IMR-90 (cell line): ENCODE measurements around the gene THEMIS2. TPM values are rescaled to one million over a fixed set of nuclear protein-coding genes. Genes with fewer than 3 reads are reported as not detected.

ENCODE experiments used
- ATAC-seq: fragments of 200-7000 bp; cut with Tn5 transposase; 2 replicates; pipeline ENCODE4 v1.9.1; 2020; ENCODE audit warnings: low read depth, mild to moderate bottlenecking, moderate library complexity
- BruUV-seq: library from RNA; stranded (reverse); fragments of 400-500 nt; replicated peaks from 2 replicates; lab custom pipeline; 2021; lab: Mats Ljungman, UMichigan
- CTCF ChIA-PET: fragments of 300-600 bp; formaldehyde crosslinking; extraction: SDS; loops from one replicate; lab custom pipeline; 2021; ENCODE audit warnings: antibody characterized with exemption; lab: Yijun Ruan, JAX
- POLR2A ChIA-PET: fragments of 300-600 bp; sonication (Branson Sonifier 250); formaldehyde crosslinking; loops from one replicate; lab custom pipeline; 2022; ENCODE audit warnings: antibody characterized with exemption; ENCODE audit not compliant: unreplicated experiment; lab: Charles Lee
- DNase-seq: peaks from one replicate; pipeline ENCODE4 v3.0.0; 2013
- H2AFZ ChIP-seq: replicated peaks from 2 replicates; pipeline ENCODE3; 2013; ENCODE audit warnings: low read length, mild to moderate bottlenecking; ENCODE audit not compliant: poor library complexity
- H2AK5ac ChIP-seq: 2 replicates; pipeline ENCODE4 v1.6.1; 2013; ENCODE audit warnings: low read depth, low read length, inconsistent platforms
- H2AK9ac ChIP-seq: replicated peaks from 2 replicates; pipeline ENCODE3; 2013; ENCODE audit warnings: mild to moderate bottlenecking, low read depth, low read length, moderate library complexity; ENCODE audit not compliant: poor library complexity
- H2BK120ac ChIP-seq: 2 replicates; pipeline ENCODE4 v1.6.1; 2013; ENCODE audit warnings: low read depth, low read length, inconsistent platforms
- H2BK15ac ChIP-seq: 3 replicates; pipeline ENCODE4 v1.6.1; 2013; ENCODE audit warnings: low read depth, low read length, inconsistent platforms
- H2BK20ac ChIP-seq: 2 replicates; pipeline ENCODE4 v1.6.1; 2013; ENCODE audit warnings: low read depth, mild to moderate bottlenecking, inconsistent platforms, low read length, moderate library complexity
- H2BK5ac ChIP-seq: 2 replicates; pipeline ENCODE4 v1.6.1; 2013; ENCODE audit warnings: mild to moderate bottlenecking, low read depth, low read length, inconsistent platforms; ENCODE audit not compliant: poor library complexity, severe bottlenecking
- H3K14ac ChIP-seq: replicated peaks from 2 replicates; pipeline ENCODE4 v1.6.1; 2013; ENCODE audit warnings: low read depth, low read length, inconsistent platforms
- H3K18ac ChIP-seq: 2 replicates; pipeline ENCODE4 v1.6.1; 2013; ENCODE audit warnings: low read depth, low read length, control low read depth
- H3K23ac ChIP-seq: 2 replicates; pipeline ENCODE4 v1.6.1; 2013; ENCODE audit warnings: low read depth, low read length, inconsistent platforms
- H3K27ac ChIP-seq: 2 replicates; pipeline ENCODE4 v1.5.1; 2013; ENCODE audit warnings: mild to moderate bottlenecking, control low read depth, low read length; ENCODE audit not compliant: insufficient read depth
- H3K27me3 ChIP-seq: 2 replicates; pipeline ENCODE4 v1.6.1; 2013; ENCODE audit warnings: low read length; ENCODE audit not compliant: control insufficient read depth, insufficient read depth
- H3K36me3 ChIP-seq: 2 replicates; pipeline ENCODE4 v1.6.1; 2013; ENCODE audit warnings: low read length, mixed read lengths; ENCODE audit not compliant: control insufficient read depth, insufficient read depth
- H3K4ac ChIP-seq: 2 replicates; pipeline ENCODE4 v1.6.1; 2013; ENCODE audit warnings: low read depth, low read length, inconsistent platforms
- H3K4me1 ChIP-seq: 2 replicates; pipeline ENCODE4 v1.6.1; 2013; ENCODE audit warnings: low read length, mixed read lengths; ENCODE audit not compliant: control insufficient read depth, insufficient read depth
- H3K4me2 ChIP-seq: 2 replicates; pipeline ENCODE4 v1.6.1; 2013; ENCODE audit warnings: low read depth, mild to moderate bottlenecking, control low read depth, low read length, moderate library complexity
- H3K4me3 ChIP-seq: 2 replicates; pipeline ENCODE4 v1.5.1; 2013; ENCODE audit warnings: low read depth, mild to moderate bottlenecking, control low read depth, low read length, moderate library complexity; ENCODE audit not compliant: insufficient read depth
- H3K56ac ChIP-seq: 2 replicates; pipeline ENCODE4 v1.6.1; 2013; ENCODE audit warnings: low read length, inconsistent platforms; ENCODE audit not compliant: insufficient read depth; ENCODE audit errors: extremely low read depth
- H3K79me1 ChIP-seq, 2 experiments: 2 replicates each; pipeline ENCODE4 v1.6.1; 2013; ENCODE audit warnings: low read length in 2 of 2, inconsistent platforms in 1 of 2, low read depth in 1 of 2
- H3K9ac ChIP-seq: 2 replicates; pipeline ENCODE4 v1.6.1; 2013; ENCODE audit warnings: low read depth, low read length, control low read depth
- H3K9me1 ChIP-seq: 2 replicates; pipeline ENCODE4 v1.6.1; 2013; ENCODE audit warnings: low read length, inconsistent platforms; ENCODE audit not compliant: insufficient read depth
- H3K9me3 ChIP-seq: 2 replicates; pipeline ENCODE4 v1.6.1; 2013; ENCODE audit warnings: low read length; ENCODE audit not compliant: control insufficient read depth, insufficient read depth
- H4K20me1 ChIP-seq: 2 replicates; pipeline ENCODE4 v1.6.1; 2013; ENCODE audit warnings: low read length, inconsistent platforms; ENCODE audit not compliant: insufficient read depth
- H4K5ac ChIP-seq: 2 replicates; pipeline ENCODE4 v1.6.1; 2013; ENCODE audit warnings: mild to moderate bottlenecking, low read depth, low read length, control low read depth
- H4K8ac ChIP-seq, 2 experiments: 2 replicates each; pipeline ENCODE4 v1.6.1; 2013; ENCODE audit warnings: low read depth in 2 of 2, low read length in 2 of 2, control low read depth in 1 of 2, inconsistent platforms in 1 of 2
- H4K91ac ChIP-seq: 2 replicates; pipeline ENCODE4 v1.6.1; 2013; ENCODE audit warnings: low read depth, low read length, inconsistent platforms; ENCODE audit not compliant: insufficient read depth
- BHLHE40 ChIP-seq: fragments of 150-350 bp; IDR thresholded peaks from 2 replicates; pipeline ENCODE4 v1.6.1; 2016; ENCODE audit warnings: mild to moderate bottlenecking, low read depth, low read length
- CEBPB ChIP-seq: IDR thresholded peaks from 2 replicates; pipeline ENCODE4 v1.6.1; 2012; ENCODE audit warnings: low read depth, low read length, improper control_type of control experiment
- CHD1 ChIP-seq: IDR thresholded peaks from 2 replicates; pipeline ENCODE4 v1.6.1; 2012; ENCODE audit warnings: low read depth, low read length, improper control_type of control experiment
- CTCF ChIP-seq: conservative IDR thresholded peaks from 2 replicates; pipeline ENCODE4 v1.5.1; 2012; ENCODE audit warnings: mild to moderate bottlenecking, low read depth, low read length, improper control_type of control experiment
- FOS ChIP-seq: fragments of 150-350 bp; IDR thresholded peaks from 2 replicates; pipeline ENCODE4 v1.6.1; 2016; ENCODE audit warnings: low read depth, low read length
- MAFK ChIP-seq: IDR thresholded peaks from 2 replicates; pipeline ENCODE4 v1.6.1; 2012; ENCODE audit warnings: low read depth, low read length, improper control_type of control experiment
- MAZ ChIP-seq: IDR thresholded peaks from 2 replicates; pipeline ENCODE4 v1.6.1; 2012; ENCODE audit warnings: low read depth, mild to moderate bottlenecking, low read length, improper control_type of control experiment, moderate library complexity, borderline replicate concordance
- MXI1 ChIP-seq: IDR thresholded peaks from 2 replicates; pipeline ENCODE4 v1.6.1; 2012; ENCODE audit warnings: low read depth, mild to moderate bottlenecking, low read length, moderate library complexity, borderline replicate concordance
- NFE2L2 ChIP-seq: fragments of 150-350 bp; IDR thresholded peaks from 2 replicates; pipeline ENCODE4 v1.6.1; 2016; ENCODE audit warnings: low read depth, mild to moderate bottlenecking, low read length
- RAD21 ChIP-seq: IDR thresholded peaks from 2 replicates; pipeline ENCODE4 v1.6.1; 2012; ENCODE audit warnings: low read length, improper control_type of control experiment
- RCOR1 ChIP-seq: IDR thresholded peaks from 2 replicates; pipeline ENCODE4 v1.6.1; 2012; ENCODE audit warnings: mild to moderate bottlenecking, low read length, improper control_type of control experiment; ENCODE audit not compliant: insufficient replicate concordance
- SMC3 ChIP-seq: fragments of 150-350 bp; IDR thresholded peaks from 2 replicates; pipeline ENCODE4 v1.6.1; 2016; ENCODE audit warnings: low read depth, mild to moderate bottlenecking, antibody characterized with exemption, low read length, moderate library complexity
- USF2 ChIP-seq: fragments of 150-350 bp; IDR thresholded peaks from 2 replicates; pipeline ENCODE4 v1.6.1; 2017; ENCODE audit warnings: mild to moderate bottlenecking, antibody characterized with exemption, low read length, low read depth
- WGBS, 2 experiments: methylation state at CpG; one replicate each; pipeline versions ENCODE4 v1.1.5 to v1.1.7; 2013; ENCODE audit warnings: missing lambda C conversion rate in 2 of 2; ENCODE audit not compliant: insufficient read length in 1 of 2; ENCODE audit errors: extremely low coverage in 2 of 2; 5-methylcytosine and 5-hydroxymethylcytosine counted together
- dilution Hi-C: fragments of 300-500 bp; cut with HindIII; formaldehyde crosslinking; loops from one replicate; pipeline ENCODE4 v1.14.3; 2018; ENCODE audit warnings: low sequenced_read_pairs; ENCODE audit not compliant: unreplicated experiment
- in situ Hi-C: fragments of 300-500 bp; cut with MboI; formaldehyde crosslinking; loops from 3 replicates; pipeline ENCODE4 v1.14.3; 2019; ENCODE audit warnings: low sequenced_read_pairs, inconsistent platforms, mixed read lengths
- intact Hi-C: fragments of 100-400 bp; cut with micrococcal nuclease; formaldehyde crosslinking; loops from 2 replicates; pipeline ENCODE4 v1.10.0; 2022
- polyA plus RNA-seq, 3 experiments: library from polyadenylated mRNA; depleted of rRNA; stranded (reverse); fragments of >200 nt; gene quantifications; 2 replicates each; pipeline ENCODE4 v1.2.3, GENCODE V29; 2012; ENCODE audit warnings: low replicate concordance in 1 of 3
- total RNA-seq: library from RNA; depleted of rRNA; stranded (reverse); fragments of >200 nt; gene quantifications from 2 replicates; pipeline ENCODE4 v1.2.3, GENCODE V29; 2012
- TF ChIP-seq, protein P1 (sequence below): fragments of 150-350 bp; IDR thresholded peaks from 2 replicates; pipeline ENCODE4 v1.6.1; 2016; ENCODE audit warnings: low read depth, mild to moderate bottlenecking, low read length, moderate library complexity, borderline replicate concordance

THEMIS2 gene
- total and polyA plus RNA-seq, 2 of the 4 experiments (the other 2 are of a cell fraction) = 4.5 to 5.0 TPM

DNA sequence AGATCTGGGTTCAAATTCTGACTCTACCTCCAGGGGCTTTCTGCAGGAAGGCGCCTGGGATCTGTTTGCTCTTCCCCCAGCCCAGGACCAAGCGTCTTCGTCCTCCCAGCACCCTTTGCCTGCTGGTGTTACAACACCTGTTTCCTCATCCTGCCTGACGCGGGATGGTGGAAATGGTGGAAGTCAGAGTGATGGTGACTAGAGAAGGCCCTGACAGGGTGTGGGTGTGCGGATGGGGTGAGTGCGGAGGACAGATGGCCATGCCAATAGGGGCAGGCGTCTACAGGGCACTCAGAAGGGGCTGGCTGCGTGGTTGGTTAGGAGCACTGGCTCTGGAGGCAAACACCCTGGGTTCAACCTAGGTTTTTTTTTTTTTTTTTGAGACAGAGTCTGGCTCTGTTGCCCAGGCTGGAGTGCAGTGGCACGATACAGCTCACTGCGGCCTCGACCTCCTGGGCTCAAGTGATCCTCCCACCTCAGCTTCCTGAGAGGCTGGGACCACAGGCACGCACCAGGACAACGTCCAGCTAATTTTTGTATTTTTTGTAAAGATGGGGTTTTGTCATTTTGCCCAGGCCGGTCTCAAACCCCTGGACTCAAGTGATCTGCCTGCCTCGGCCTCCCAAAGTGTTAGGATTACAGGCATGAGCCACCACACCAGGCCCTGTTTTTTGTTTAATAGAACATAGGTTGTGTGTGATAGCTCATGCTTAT, 1.5 kb downstream of the THEMIS2 start:
- Histone ChIP-seq H2AK9ac (peak overlapping the region; percentile 9), H2BK15ac (no peak overlapping the region; the same call in 2 of the 3 replicates), H3K23ac (no peak overlapping the region), H3K14ac (no peak overlapping the region), H4K91ac (no peak overlapping the region), H3K36me3 (peaks cover 2% of the 10 kb centered on the region; the same call in 1 of the 2 replicates), H3K27me3 (no peaks in the 10 kb centered on the region), H2BK5ac (no peak overlapping the region), H3K56ac (no peak overlapping the region), H3K4me2 (no peak overlapping the region; the same call in 1 of the 2 replicates), H3K4me1 (peaks cover 9% of the 10 kb centered on the region), H2BK120ac (peak overlapping the region; percentile 22; the same call in 1 of the 2 replicates), H2AFZ (peak overlapping the region; percentile 72), H4K8ac (no peak overlapping the region), H3K27ac (no peak overlapping the region), H2BK20ac (no peak overlapping the region), H3K4me3 (no peak overlapping the region), H3K18ac (no peak overlapping the region), H4K20me1 (peaks cover 3% of the 10 kb centered on the region), H3K9me1 (peaks cover 17% of the 10 kb centered on the region), H3K4ac (0 out of 2 replicates have a peak overlapping the region, but pooled peaks have one; percentile 40), H2AK5ac (peak overlapping the region; percentile 62; the same call in 1 of the 2 replicates), H3K79me1 (peaks cover 0 to 6% of the 10 kb centered on the region in 2 experiments; a peak in 1 of 4 replicates), H3K9ac (no peak overlapping the region), H4K5ac (no peak overlapping the region), H3K9me3 (no peaks in the 10 kb centered on the region)
- ATAC-seq (no peak), DNase-seq (no peak)
- intact Hi-C loops = no loop called here
- in situ Hi-C loops = loop anchor here (25.0 kb wide), 1 partner anchor 338 kb away; no protein-coding TSS in a partner anchor
- dilution Hi-C loops = no loop called here
- POLR2A ChIA-PET = no interaction called here
- CTCF ChIA-PET = no interaction called here
- no TSS peak for BruUV-seq
- no CpG with 5 or more reads among the region's 16 CpGs for WGBS, 2 experiments
- TF ChIP-seq SMC3 = no peak
- no peak for TF ChIP-seq MAFK
- TF ChIP-seq, protein P1, sequence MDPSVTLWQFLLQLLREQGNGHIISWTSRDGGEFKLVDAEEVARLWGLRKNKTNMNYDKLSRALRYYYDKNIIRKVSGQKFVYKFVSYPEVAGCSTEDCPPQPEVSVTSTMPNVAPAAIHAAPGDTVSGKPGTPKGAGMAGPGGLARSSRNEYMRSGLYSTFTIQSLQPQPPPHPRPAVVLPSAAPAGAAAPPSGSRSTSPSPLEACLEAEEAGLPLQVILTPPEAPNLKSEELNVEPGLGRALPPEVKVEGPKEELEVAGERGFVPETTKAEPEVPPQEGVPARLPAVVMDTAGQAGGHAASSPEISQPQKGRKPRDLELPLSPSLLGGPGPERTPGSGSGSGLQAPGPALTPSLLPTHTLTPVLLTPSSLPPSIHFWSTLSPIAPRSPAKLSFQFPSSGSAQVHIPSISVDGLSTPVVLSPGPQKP = no peak
- no peak for TF ChIP-seq CHD1
- no peak for TF ChIP-seq MAZ
- no peak for TF ChIP-seq CTCF
- no peak for TF ChIP-seq FOS
- TF ChIP-seq CEBPB = no peak
- TF ChIP-seq RCOR1 = no peak
- no peak for TF ChIP-seq BHLHE40
- no peak for TF ChIP-seq USF2
- no peak for TF ChIP-seq RAD21
- no peak for TF ChIP-seq MXI1
- TF ChIP-seq NFE2L2 = no peak
